Skeletal muscle cell (primary cell): ENCODE data around the gene NPEPL1.

Experiments used
- DNase-seq: peaks from one replicate; pipeline ENCODE4 v3.0.0-alpha.2; 2010; ENCODE audit warnings: low read depth
- H3K4me3 ChIP-seq: 2 replicates; pipeline ENCODE4 v1.5.1; 2011; ENCODE audit warnings: low read depth, mild to moderate bottlenecking, control low read depth, low read length, moderate library complexity

NPEPL1 gene

GRCh38 chr20:58710481-58711265, 18.1 kb downstream of the NPEPL1 start:
- no peak for DNase-seq

GRCh38 chr20:58711266-58712051, 18.9 kb downstream of the NPEPL1 start:
- DNase-seq = no peak
- no peak overlapping the region for H3K4me3 ChIP-seq

More at GRCh38 chr20:58710481-58711265, 18.1 kb downstream of the NPEPL1 start:
- H3K4me3 ChIP-seq = no peak overlapping the region

- no peak overlapping the region for H3K4me3 ChIP-seq
- no peak for DNase-seq
These were observed 19.7 kb downstream of the NPEPL1 start for GRCh38 chr20:58712151-58712791.

GRCh38 chr20:58712806-58713731, 20.5 kb downstream of the NPEPL1 start:
- H3K4me3 ChIP-seq = no peak overlapping the region
- DNase-seq = no peak

- no peak for DNase-seq
- no peak overlapping the region for H3K4me3 ChIP-seq
These were observed 21.3 kb downstream of the NPEPL1 start for GRCh38 chr20:58713801-58714339.

GRCh38 chr20:58714340-58714922, 21.8 kb downstream of the NPEPL1 start:
- H3K4me3 ChIP-seq = no peak overlapping the region
- no peak for DNase-seq

GRCh38 chr20:58714923-58715351, 22.3 kb downstream of the NPEPL1 start:
- no peak for DNase-seq
- no peak overlapping the region for H3K4me3 ChIP-seq

GRCh38 chr20:58715391-58715800, 22.8 kb downstream of the NPEPL1 start:
- no peak overlapping the region for H3K4me3 ChIP-seq
- DNase-seq = no peak

GRCh38 chr20:58715801-58716475, 23.3 kb downstream of the NPEPL1 start:
- no peak for DNase-seq
- H3K4me3 ChIP-seq = no peak overlapping the region

GRCh38 chr20:58716476-58717277, 24.1 kb downstream of the NPEPL1 start:
- DNase-seq = no peak
- no peak overlapping the region for H3K4me3 ChIP-seq

GRCh38 chr20:58717278-58718091, 24.9 kb downstream of the NPEPL1 start:
- no peak for DNase-seq
- H3K4me3 ChIP-seq = no peak overlapping the region

- no peak for DNase-seq
- H3K4me3 ChIP-seq = no peak overlapping the region
These were observed 25.5 kb downstream of the NPEPL1 start for GRCh38 chr20:58718121-58718563.

- no peak overlapping the region for H3K4me3 ChIP-seq
- no peak for DNase-seq
These were observed 26.1 kb downstream of the NPEPL1 start for GRCh38 chr20:58718729-58719128.

GRCh38 chr20:58719258-58719657, 26.7 kb downstream of the NPEPL1 start:
- H3K4me3 ChIP-seq = no peak overlapping the region
- no peak for DNase-seq

GRCh38 chr20:58719971-58720371, 27.4 kb downstream of the NPEPL1 start:
- H3K4me3 ChIP-seq = no peak overlapping the region
- no peak for DNase-seq

GRCh38 chr20:58720890-58721289, 28.3 kb downstream of the NPEPL1 start:
- H3K4me3 ChIP-seq = no peak overlapping the region
- DNase-seq = no peak
